Bone marrow (tissue), 2 donors: ENCODE measurements around the gene UFSP1.
"Not testable (repeated sequence)": the region's sequence is repeated elsewhere in the genome, so short reads cannot be mapped to it uniquely, and the experiment has no call there.

ENCODE experiments used
- DNase-seq, 2 donors: peaks; one replicate each; lab custom pipeline; 2025; lab: John Stamatoyannopoulos, UW

Gene UFSP1

GRCh38 chr7:100859856-100860255 is 29.7 kb downstream of the UFSP1 start:
- DNase-seq = no peak

DNA sequence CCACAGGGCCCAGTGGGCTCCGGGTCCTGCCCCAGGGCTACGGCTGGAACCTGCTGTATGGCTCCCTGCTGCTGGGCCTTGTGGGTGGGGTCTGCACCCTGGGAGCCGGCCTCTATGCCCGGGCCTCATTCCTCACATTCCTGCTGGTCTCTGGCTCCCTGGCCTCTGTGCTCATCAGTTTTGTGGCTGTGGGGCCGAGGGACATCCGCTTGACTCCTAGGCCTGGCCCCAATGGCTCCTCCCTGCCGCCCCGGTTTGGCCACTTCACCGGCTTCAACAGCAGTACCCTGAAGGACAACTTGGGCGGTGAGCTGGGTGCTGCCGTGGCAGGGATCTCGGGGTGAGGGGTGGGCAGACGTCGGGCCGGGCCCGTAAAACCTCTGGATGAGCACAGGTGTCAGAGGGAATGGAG is 32.6 kb downstream of the UFSP1 start:
- no peak for DNase-seq

GRCh38 chr7:100855515-100855914 is 34.0 kb downstream of the UFSP1 start:
- no peak for DNase-seq

GRCh38 chr7:100854899-100855298 is 34.6 kb downstream of the UFSP1 start:
- not testable (repeated sequence) for DNase-seq

- no peak for DNase-seq
Measured at GRCh38 chr7:100854146-100854895, 35.2 kb downstream of the UFSP1 start.

GRCh38 chr7:100852048-100852872 is 37.3 kb downstream of the UFSP1 start, which contains the start of gene SLC12A9:
TSS of gene SLC12A9 (plus strand) at chr7:100852713. CDS start at chr7:100854198, 1,485 bp downstream.
- peak; percentile 53 to 74 for DNase-seq

- DNase-seq = no peak
Measured at GRCh38 chr7:100847360-100847759, 42.2 kb downstream of the UFSP1 start.

GRCh38 chr7:100840470-100841100 is 48.9 kb downstream of the UFSP1 start:
- no peak for DNase-seq

GRCh38 chr7:100839361-100839760 is 50.2 kb downstream of the UFSP1 start:
- DNase-seq = no peak
